GM23248 (cell line): ENCODE data around the gene SLC25A39.

Experiments used
- EZH2 ChIP-seq: fragments of 200-600 bp; sonication (generic); IDR thresholded peaks from 2 replicates; pipeline ENCODE4 v1.6.1; 2018; ENCODE audit warnings: antibody characterized with exemption, mild to moderate bottlenecking; ENCODE audit not compliant: insufficient read depth, poor library complexity, severe bottlenecking
- EZH2phosphoT487 ChIP-seq: fragments of 200-600 bp; sonication (generic); IDR thresholded peaks from 2 replicates; pipeline ENCODE4 v1.6.1; 2018; ENCODE audit warnings: antibody characterized with exemption, moderate library complexity, mild to moderate bottlenecking, low read depth; ENCODE audit not compliant: insufficient read depth

DNA sequence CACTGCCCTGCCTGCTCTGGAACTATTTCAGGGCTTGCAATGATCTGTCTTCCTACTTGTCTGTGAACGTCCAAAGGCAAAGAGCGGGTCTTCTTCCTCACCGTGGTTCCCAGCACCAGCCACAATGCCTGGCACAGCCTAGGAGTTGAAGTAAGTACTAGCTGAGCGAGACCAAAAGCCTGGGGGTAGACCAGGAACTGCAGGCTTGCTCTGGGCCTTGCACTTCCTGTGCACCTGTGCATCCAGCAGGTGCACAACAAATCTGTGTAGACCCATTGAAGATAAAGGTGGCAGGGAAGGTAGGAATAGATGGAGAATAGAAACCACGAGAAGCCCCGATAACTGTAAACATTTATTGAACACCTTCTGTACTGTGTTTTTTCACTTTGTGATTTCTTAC is 34.4 kb upstream of the SLC25A39 start:
- TF ChIP-seq EZH2phosphoT487 (no peak), EZH2 (no peak)
